T follicular helper cell (primary cell): ENCODE data around the gene TYRO3.
A peak's percentile ranks its signal among the peaks of the same experiment; 100 is the strongest.

ENCODE experiments used
- DNase-seq: peaks from one replicate; pipeline ENCODE4 v3.0.0-alpha.2; 2020; ENCODE audit warnings: low read depth

TYRO3 gene

DNA sequence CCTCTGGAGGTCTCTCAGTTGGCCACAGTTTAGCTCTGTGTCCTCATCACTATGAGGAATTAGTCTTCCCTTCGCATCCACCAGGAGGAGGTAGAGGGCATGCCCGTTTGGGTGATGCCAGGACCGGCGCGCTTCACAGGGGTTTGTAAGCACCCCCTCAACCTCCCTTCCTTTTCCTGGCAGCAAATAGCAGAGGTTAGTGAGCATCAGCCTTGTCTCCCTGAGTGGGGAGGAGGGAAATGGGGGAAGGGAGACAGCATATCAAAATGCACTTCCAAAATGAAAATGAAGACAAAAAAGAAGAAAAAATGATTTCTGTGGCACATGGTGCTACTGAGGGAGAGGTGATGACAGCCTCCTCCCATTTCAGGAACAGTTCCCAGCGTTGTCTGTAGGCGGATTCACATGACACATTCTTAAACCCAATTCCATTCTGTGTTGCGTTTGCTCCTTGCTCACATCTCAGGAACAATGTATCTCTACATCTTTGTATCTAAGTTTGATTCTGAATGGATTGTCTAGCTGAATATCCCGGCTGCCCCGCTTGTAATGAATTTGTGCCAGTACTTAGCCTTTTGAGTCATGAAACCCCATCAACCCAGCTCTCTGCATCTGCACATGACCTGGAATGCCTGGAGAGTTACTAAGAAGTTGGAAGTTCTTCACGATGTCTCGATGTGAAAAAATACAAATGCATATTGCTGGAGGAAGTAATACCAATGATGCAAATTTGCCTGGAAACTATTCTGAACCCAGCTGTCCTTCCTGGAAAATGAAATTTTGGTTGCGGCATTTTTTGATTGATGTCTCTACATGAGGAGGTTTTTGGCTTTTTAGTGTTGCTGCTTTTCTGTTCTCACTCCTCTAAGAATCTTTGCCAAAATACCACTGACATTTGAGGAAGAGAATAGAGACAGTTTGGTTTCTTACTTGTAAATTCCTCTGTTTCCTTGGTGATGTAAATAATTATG is 45.2 kb downstream of the TYRO3 start:
- DNase-seq = peak; percentile 31

- DNase-seq = no peak
Observed at GRCh38 chr15:41605566-41605965, 46.6 kb downstream of the TYRO3 start.

DNA sequence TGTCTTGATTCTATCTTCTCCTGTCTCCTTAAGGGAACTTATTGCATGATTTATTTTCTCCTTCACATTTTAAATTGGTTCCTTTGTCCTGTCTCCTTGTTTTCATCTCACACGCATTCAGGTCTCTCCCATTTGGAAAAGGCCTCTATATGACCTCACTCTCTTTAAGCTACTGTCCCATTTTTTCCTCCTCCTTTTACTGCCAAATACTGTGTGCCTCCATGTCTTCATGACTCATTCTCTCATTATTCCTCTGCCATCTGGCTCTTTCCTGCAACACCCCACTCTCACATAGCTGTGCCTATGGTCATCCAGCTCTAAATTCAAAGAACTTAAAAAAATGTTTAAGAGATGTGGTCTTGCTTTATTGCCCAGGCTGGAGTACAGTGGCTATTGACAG is 48.0 kb downstream of the TYRO3 start:
- no peak for DNase-seq

DNA sequence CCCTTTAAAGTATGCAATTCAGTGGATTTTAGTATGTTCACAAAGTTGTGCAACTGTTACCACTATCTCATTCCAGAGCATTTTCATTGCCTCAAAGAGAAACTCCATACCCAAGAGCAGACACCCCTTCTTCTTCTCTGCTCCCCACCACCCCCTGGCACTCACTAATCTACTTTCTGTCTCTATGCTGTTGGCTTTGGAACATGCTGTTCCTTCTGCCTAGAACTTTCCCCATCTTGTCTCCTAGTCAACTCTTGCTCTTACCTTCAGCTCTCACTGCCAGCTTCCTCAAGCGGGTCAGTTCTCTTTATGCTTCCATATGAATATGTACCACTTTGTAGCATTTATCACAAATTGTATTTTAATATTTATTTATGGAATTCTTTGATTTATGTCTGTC is 50.1 kb downstream of the TYRO3 start:
- DNase-seq = no peak

- no peak for DNase-seq
Observed at GRCh38 chr15:41610048-41610447, 51.0 kb downstream of the TYRO3 start.

DNA sequence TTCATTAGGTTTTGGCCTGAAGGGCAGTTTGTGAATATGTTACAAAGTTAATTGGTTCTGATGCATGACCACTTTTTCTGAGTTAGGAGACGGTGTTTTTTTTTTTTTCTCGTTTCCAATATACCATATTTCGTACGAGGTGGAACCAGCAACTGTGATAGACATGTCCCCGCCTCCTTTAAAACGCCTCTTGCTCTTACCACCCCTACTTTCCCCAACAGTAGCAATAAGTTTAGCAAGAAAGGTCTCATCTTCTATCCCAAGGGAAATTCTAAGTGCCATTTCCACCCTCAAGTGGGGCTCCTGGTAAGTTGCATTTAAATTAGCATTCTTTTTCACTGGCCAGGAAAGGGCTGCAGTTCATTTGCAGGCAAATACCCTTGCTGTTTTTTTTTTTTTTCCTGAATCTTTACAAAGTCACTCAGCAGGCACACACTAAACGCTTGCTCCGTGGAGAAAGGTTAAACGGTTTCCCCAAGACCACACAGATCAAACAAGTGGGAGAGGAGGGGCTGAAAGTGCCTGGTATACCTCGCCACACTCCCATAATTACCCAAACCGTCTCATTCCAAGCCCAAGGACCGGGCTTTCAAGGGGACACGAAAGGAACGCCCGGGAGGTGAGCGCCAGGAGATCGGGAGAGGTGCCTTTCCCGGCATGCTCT is 61.7 kb downstream of the TYRO3 start:
- DNase-seq = no peak

- DNase-seq = peak; percentile 56
Observed at GRCh38 chr15:41621200-41622193, 62.5 kb downstream of the TYRO3 start.

GRCh38 chr15:41622901-41623300 is 63.9 kb downstream of the TYRO3 start:
- DNase-seq = no peak

DNA sequence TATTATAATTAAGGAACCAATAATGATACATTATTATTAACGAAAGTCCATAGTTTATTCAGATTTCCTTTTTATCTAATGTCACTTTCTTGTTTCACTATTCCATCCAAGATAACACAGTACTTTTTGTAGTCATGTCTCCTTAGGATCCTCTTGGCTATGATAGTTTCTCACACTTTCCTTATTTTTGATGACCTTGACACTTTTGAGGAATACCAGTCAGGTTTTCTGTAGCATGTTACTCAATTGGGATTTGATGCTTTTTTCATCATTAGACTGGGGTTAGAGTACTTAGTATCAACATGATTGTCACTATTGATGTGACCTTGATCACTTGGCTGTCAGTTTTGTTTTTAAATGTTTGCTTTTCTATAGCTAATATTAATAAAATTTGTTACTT is 68.2 kb downstream of the TYRO3 start:
- no peak for DNase-seq

GRCh38 chr15:41629463-41629862 is 70.5 kb downstream of the TYRO3 start:
- no peak for DNase-seq

- DNase-seq = no peak
Observed at GRCh38 chr15:41629883-41630282, 70.9 kb downstream of the TYRO3 start.

- DNase-seq = no peak
Observed at GRCh38 chr15:41630616-41631217, 71.7 kb downstream of the TYRO3 start.

GRCh38 chr15:41631880-41632470 is 73.0 kb downstream of the TYRO3 start:
- no peak for DNase-seq
